IPS-11a (cell line): Measurements from ENCODE around the gene CDH23.
A peak's percentile ranks its signal among the peaks of the same experiment; 100 is the strongest.

Source experiments
- H3K4me3 ChIP-seq: one replicate; pipeline ENCODE4 v1.5.1; 2013; ENCODE audit warnings: low read depth, low read length, control low read depth

Gene CDH23

GRCh38 chr10:71391701-71392100 lies 5.0 kb upstream of the CDH23 start:
- H3K4me3 ChIP-seq = no peak overlapping the region

- H3K4me3 ChIP-seq = no peak overlapping the region
Observed at GRCh38 chr10:71392292-71392691, 4.4 kb upstream of the CDH23 start.

- H3K4me3 ChIP-seq = no peak overlapping the region
Observed at GRCh38 chr10:71392791-71393781, 3.6 kb upstream of the CDH23 start.

GRCh38 chr10:71393841-71394475 lies 2.8 kb upstream of the CDH23 start:
- no peak overlapping the region for H3K4me3 ChIP-seq

GRCh38 chr10:71394926-71395562 lies 1.7 kb upstream of the CDH23 start:
- no peak overlapping the region for H3K4me3 ChIP-seq

- H3K4me3 ChIP-seq = no peak overlapping the region
Observed at GRCh38 chr10:71395621-71396020, 1.1 kb upstream of the CDH23 start.

GRCh38 chr10:71396084-71396710 lies 523 bp upstream of the CDH23 start:
- H3K4me3 ChIP-seq = peak overlapping the region; percentile 44

GRCh38 chr10:71397296-71398212 lies 834 bp downstream of the CDH23 start:
- H3K4me3 ChIP-seq = peak overlapping the region; percentile 43

- H3K4me3 ChIP-seq = no peak overlapping the region
Observed at GRCh38 chr10:71398976-71399375, 2.3 kb downstream of the CDH23 start.

GRCh38 chr10:71399946-71400345 lies 3.2 kb downstream of the CDH23 start:
- no peak overlapping the region for H3K4me3 ChIP-seq

GRCh38 chr10:71401056-71401455 lies 4.3 kb downstream of the CDH23 start:
- no peak overlapping the region for H3K4me3 ChIP-seq

- H3K4me3 ChIP-seq = no peak overlapping the region
Observed at GRCh38 chr10:71402005-71402404, 5.3 kb downstream of the CDH23 start.

GRCh38 chr10:71404503-71405295 lies 8.0 kb downstream of the CDH23 start:
- no peak overlapping the region for H3K4me3 ChIP-seq

GRCh38 chr10:71406878-71407277 lies 10.2 kb downstream of the CDH23 start:
- H3K4me3 ChIP-seq = no peak overlapping the region

- H3K4me3 ChIP-seq = no peak overlapping the region
Observed at GRCh38 chr10:71408436-71409225, 11.9 kb downstream of the CDH23 start.

GRCh38 chr10:71409516-71410104 lies 12.9 kb downstream of the CDH23 start:
- H3K4me3 ChIP-seq = no peak overlapping the region

GRCh38 chr10:71413581-71413980 lies 16.9 kb downstream of the CDH23 start:
- no peak overlapping the region for H3K4me3 ChIP-seq

- H3K4me3 ChIP-seq = no peak overlapping the region
Observed at GRCh38 chr10:71414359-71414758, 17.6 kb downstream of the CDH23 start.
